Measurements from ENCODE around the gene CENPF.

Gene CENPF

DNA sequence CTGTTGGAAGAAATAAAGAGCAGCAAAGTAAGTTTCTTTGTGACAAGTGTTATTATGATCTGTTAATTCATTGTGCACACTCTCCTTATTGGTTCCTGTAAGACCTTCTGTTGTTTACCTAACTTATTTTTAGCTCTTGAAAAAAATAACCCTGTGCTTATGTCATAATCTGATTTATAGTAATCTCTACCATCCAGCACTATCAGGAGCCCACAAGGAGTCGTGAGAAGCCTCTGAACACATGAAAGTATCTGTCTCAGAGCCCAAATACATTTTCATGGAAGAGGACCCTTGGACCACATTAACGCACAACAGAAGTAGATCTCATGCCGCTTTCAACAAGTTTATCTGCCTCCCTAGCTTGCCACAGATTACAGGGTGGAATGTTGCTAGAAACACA is 45.8 kb downstream of the CENPF start:
- no peak for TF ChIP-seq FOXP2 (optimal IDR thresholded peaks at IDR 0.05; ENCODE audit: borderline replicate concordance, extremely low read depth, extremely low read length, insufficient read depth)
- TF ChIP-seq POLR2AphosphoS5 (IDR thresholded peaks at IDR 0.05; ENCODE audit: low read depth, low read length), result no peak
- TF ChIP-seq SIN3A (IDR thresholded peaks at IDR 0.05; ENCODE audit: borderline replicate concordance, insufficient read depth, low read length), result no peak
- TF ChIP-seq TAF1 (IDR thresholded peaks at IDR 0.05; ENCODE audit: borderline replicate concordance, insufficient read depth, low read length), result no peak
- no peak for TF ChIP-seq REST (IDR thresholded peaks at IDR 0.05; ENCODE audit: insufficient read depth in 1 of 2, low read depth in 2 of 2, low read length in 2 of 2)

DNA sequence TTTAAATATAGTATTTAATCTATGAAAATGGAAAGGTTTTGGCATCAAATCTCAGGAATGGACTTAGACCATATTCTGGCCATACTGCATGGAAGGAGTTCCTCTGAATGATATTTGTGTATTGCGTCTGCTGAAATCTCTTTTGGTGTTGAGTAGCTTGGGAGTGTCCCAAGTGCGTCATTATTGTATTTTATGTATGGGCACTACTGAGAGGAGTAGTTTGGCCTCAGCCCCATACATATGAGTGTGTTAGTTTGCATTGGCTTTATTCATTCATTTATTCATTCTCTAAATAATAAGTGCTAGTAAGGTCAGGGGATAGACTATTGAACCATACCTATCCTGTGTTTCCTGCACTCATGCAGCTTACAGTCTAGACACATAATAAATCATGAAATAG is 46.6 kb downstream of the CENPF start:
- no peak for TF ChIP-seq REST (IDR thresholded peaks at IDR 0.05; ENCODE audit: insufficient read depth in 1 of 2, low read depth in 2 of 2, low read length in 2 of 2)
- TF ChIP-seq TAF1 (IDR thresholded peaks at IDR 0.05; ENCODE audit: borderline replicate concordance, insufficient read depth, low read length), result no peak
- no peak for TF ChIP-seq POLR2AphosphoS5 (IDR thresholded peaks at IDR 0.05; ENCODE audit: low read depth, low read length)
- TF ChIP-seq SIN3A (IDR thresholded peaks at IDR 0.05; ENCODE audit: borderline replicate concordance, insufficient read depth, low read length), result no peak
- TF ChIP-seq FOXP2 (optimal IDR thresholded peaks at IDR 0.05; ENCODE audit: borderline replicate concordance, extremely low read depth, extremely low read length, insufficient read depth), result no peak

DNA sequence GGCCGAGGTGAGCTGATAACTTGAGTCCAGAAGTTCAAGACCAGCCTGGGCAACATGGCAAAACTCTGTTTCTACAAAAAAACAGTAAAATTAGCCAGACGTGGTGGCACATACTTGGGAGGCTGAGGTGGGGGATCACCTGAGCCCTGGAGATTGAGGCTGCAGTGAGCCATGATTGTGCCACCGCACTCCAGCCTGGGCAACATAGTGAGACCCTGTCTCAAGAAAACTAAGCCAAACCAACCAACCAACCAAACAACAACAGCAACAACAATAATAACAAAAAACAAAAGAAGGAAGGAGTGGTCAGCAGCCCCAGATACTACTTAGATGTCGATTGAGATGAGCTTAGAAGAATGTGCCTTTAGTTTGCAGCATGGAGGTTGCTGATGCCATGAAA is 47.7 kb downstream of the CENPF start:
- no peak for TF ChIP-seq SIN3A (IDR thresholded peaks at IDR 0.05; ENCODE audit: borderline replicate concordance, insufficient read depth, low read length)
- TF ChIP-seq POLR2AphosphoS5 (IDR thresholded peaks at IDR 0.05; ENCODE audit: low read depth, low read length), result no peak
- no peak for TF ChIP-seq TAF1 (IDR thresholded peaks at IDR 0.05; ENCODE audit: borderline replicate concordance, insufficient read depth, low read length)
- TF ChIP-seq FOXP2 (optimal IDR thresholded peaks at IDR 0.05; ENCODE audit: borderline replicate concordance, extremely low read depth, extremely low read length, insufficient read depth), result no peak

- TF ChIP-seq SIN3A (IDR thresholded peaks at IDR 0.05; ENCODE audit: borderline replicate concordance, insufficient read depth, low read length) (no peak), POLR2AphosphoS5 (IDR thresholded peaks at IDR 0.05; ENCODE audit: low read depth, low read length) (no peak), TAF1 (IDR thresholded peaks at IDR 0.05; ENCODE audit: borderline replicate concordance, insufficient read depth, low read length) (no peak), FOXP2 (optimal IDR thresholded peaks at IDR 0.05; ENCODE audit: borderline replicate concordance, extremely low read depth, extremely low read length, insufficient read depth) (no peak), REST (IDR thresholded peaks at IDR 0.05; ENCODE audit: insufficient read depth in 1 of 2, low read depth in 2 of 2, low read length in 2 of 2) (no peak)
These were observed 54.3 kb downstream of the CENPF start for GRCh38 chr1:214657299-214657698.

GRCh38 chr1:214658175-214658574 is 55.2 kb downstream of the CENPF start:
- TF ChIP-seq TAF1 (IDR thresholded peaks at IDR 0.05; ENCODE audit: borderline replicate concordance, insufficient read depth, low read length) (no peak), POLR2AphosphoS5 (IDR thresholded peaks at IDR 0.05; ENCODE audit: low read depth, low read length) (no peak), REST (IDR thresholded peaks at IDR 0.05; ENCODE audit: insufficient read depth in 1 of 2, low read depth in 2 of 2, low read length in 2 of 2) (no peak), FOXP2 (optimal IDR thresholded peaks at IDR 0.05; ENCODE audit: borderline replicate concordance, extremely low read depth, extremely low read length, insufficient read depth) (no peak), SIN3A (IDR thresholded peaks at IDR 0.05; ENCODE audit: borderline replicate concordance, insufficient read depth, low read length) (no peak)
